ENCODE data around the gene LAPTM4A. TPM values are rescaled to one million over a fixed set of nuclear protein-coding genes. Genes with fewer than 3 reads are reported as not detected.

The LAPTM4A gene
- 131 and 136 TPM in 2 replicates for total RNA-seq (2021)
- long read RNA-seq, transcript LAPTM4A-201 (7 exons, 1,765 nt) = major isoform, 879 of 908 reads
- long read RNA-seq, partial matches to known transcripts = 1 of 908 reads
- long read RNA-seq, other reads (novel, unspliced or antisense) = 28 of 908 reads

- Histone ChIP-seq H3K4ac (ENCODE audit: low read depth, low read length) (no peak within 1 kb of the TSS), H2BK12ac (ENCODE audit: insufficient read length, low read depth, low read length) (no peak within 1 kb of the TSS)
- TF ChIP-seq CTCF (conservative IDR thresholded peaks at IDR 0.05) = no peak; the same call in 2 of the 3 replicates
These were observed at the start of gene LAPTM4A for GRCh38 chr2:20051532-20052228. Gene LAPTM4A (minus strand): TSS chr2:20051628. CDS start chr2:20051520, 108 bp downstream.

More at GRCh38 chr2:20051532-20052228, at the start of gene LAPTM4A:
- WGBS (ENCODE audit: extremely low coverage, insufficient read length, low lambda C conversion rate) = no CpG with 5 or more reads among the region's 45 CpGs
- no peaks in the 10 kb centered on the region for H3K9me3 ChIP-seq (ENCODE audit: control insufficient read depth, low read depth, low read length)
- no peaks in the 10 kb centered on the region for H3K27me3 ChIP-seq (ENCODE audit: insufficient read depth, low read length)
- Mint-ChIP-seq H3K4me3 (no peak within 1 kb of the TSS), H3K9me3 (no peaks in the 10 kb centered on the region), H3K27me3 (ENCODE audit: low read depth) (peaks cover 6% of the 10 kb centered on the region), H3K36me3 (ENCODE audit: insufficient read depth in 1 of 3, low read depth in 3 of 3) (peaks cover 0 to 7% (median 5%) of the 10 kb centered on the region in 3 experiments; a peak in 3 of 7 replicates), H3K4me1 (peaks cover 20 to 28% of the 10 kb centered on the region in 2 experiments), H3K27ac (no peak within 1 kb of the TSS; a peak in 2 of 7 replicates)
- H3K9ac ChIP-seq (ENCODE audit: extremely low read depth, insufficient read length, low read length) = peak within 1 kb of the TSS; percentile 97
- no peaks in the 10 kb centered on the region; the same call in none of the 2 replicates for H3K4me1 ChIP-seq (ENCODE audit: insufficient read depth, low read length)
- peak within 1 kb of the TSS; percentile 82 for H3K27ac ChIP-seq (ENCODE audit: insufficient read length, low read depth, low read length)
- peaks cover 8% of the 10 kb centered on the region for H3K23me2 ChIP-seq (ENCODE audit: insufficient read length, low read depth, low read length, poor library complexity, severe bottlenecking)
- no peak within 1 kb of the TSS for H4K91ac ChIP-seq (ENCODE audit: insufficient read length, low read depth, low read length)
- no peak within 1 kb of the TSS for H3K23ac ChIP-seq (ENCODE audit: insufficient read length, low read depth, low read length)
- peak within 1 kb of the TSS; percentile 66 for H4K5ac ChIP-seq (ENCODE audit: insufficient read length, low read depth, low read length)
- no peaks in the 10 kb centered on the region for H4K20me1 ChIP-seq (ENCODE audit: control insufficient read depth, insufficient read depth, insufficient read length)
- peak within 1 kb of the TSS; percentile 85 for H3T11ph ChIP-seq (ENCODE audit: low read length)
- H2BK5ac ChIP-seq (ENCODE audit: insufficient read length, low read length) = peak within 1 kb of the TSS; percentile 76
- H2AFZ ChIP-seq (ENCODE audit: low read length) = peak within 1 kb of the TSS; percentile 67
- H2BK120ac ChIP-seq (ENCODE audit: low read depth, low read length, poor library complexity, severe bottlenecking) = no peak within 1 kb of the TSS
- DNase-seq = peak; percentile 99
- H3K79me1 ChIP-seq (ENCODE audit: insufficient read depth, low read depth, low read length, poor library complexity, severe bottlenecking) = no peaks in the 10 kb centered on the region
- H3K18ac ChIP-seq (ENCODE audit: insufficient read length, low read depth, low read length) = peak within 1 kb of the TSS; percentile 96
- no peak within 1 kb of the TSS for H4K8ac ChIP-seq (replicated peaks; ENCODE audit: insufficient read length, low read depth, low read length)
- H3K79me2 ChIP-seq (ENCODE audit: insufficient read depth, low read length) = peaks cover 24% of the 10 kb centered on the region; the same call in 1 of the 2 replicates
- no peak within 1 kb of the TSS for H2AK5ac ChIP-seq (ENCODE audit: insufficient read length, low read length)
- peak within 1 kb of the TSS; percentile 71 for H3K56ac ChIP-seq (ENCODE audit: insufficient read length, low read depth, low read length)
- no peak within 1 kb of the TSS for H2BK20ac ChIP-seq (ENCODE audit: low read depth, low read length, poor library complexity, severe bottlenecking)
- peak within 1 kb of the TSS; percentile 94 for H3K14ac ChIP-seq (ENCODE audit: insufficient read depth, low read length)
- no peak within 1 kb of the TSS for H2BK15ac ChIP-seq (ENCODE audit: low read depth, low read length)
- H3K4me2 ChIP-seq (ENCODE audit: insufficient read depth, insufficient read length, low read length) = peak within 1 kb of the TSS; percentile 93

Data from H9 (cell line).